GM18499 (cell line): ENCODE data around the gene SAT2.
"Not testable (repeated sequence)": the region's sequence is repeated elsewhere in the genome, so short reads cannot be mapped to it uniquely, and the experiment has no call there.

Experiments
- ATAC-seq: cut with Tn5 transposase; IDR thresholded peaks from one replicate; pipeline ENCODE4 v1.9.1; 2021; ENCODE audit warnings: moderate number of reproducible peaks; ENCODE audit not compliant: insufficient read depth, unreplicated experiment

The SAT2 gene

GRCh38 chr17:7627250-7628121, at the start of gene SAT2:
TSS of gene SAT2 (minus strand) at chr17:7627821. CDS start at chr17:7627635, 186 bp downstream.
- ATAC-seq, result no peak

GRCh38 chr17:7676533-7676932, 48.9 kb upstream of the SAT2 start:
- no peak for ATAC-seq

GRCh38 chr17:7674934-7675333, 47.3 kb upstream of the SAT2 start:
- no peak for ATAC-seq

- ATAC-seq, result no peak
These were observed 45.6 kb upstream of the SAT2 start for GRCh38 chr17:7673239-7673638.

- no peak for ATAC-seq
These were observed 40.9 kb upstream of the SAT2 start for GRCh38 chr17:7668482-7668881.

- ATAC-seq, result no peak
These were observed 40.2 kb upstream of the SAT2 start for GRCh38 chr17:7667656-7668406.

- ATAC-seq, result no peak
These were observed 29.5 kb upstream of the SAT2 start for GRCh38 chr17:7656958-7657609.

- no peak for ATAC-seq
These were observed 27.9 kb upstream of the SAT2 start for GRCh38 chr17:7655541-7655840.

- ATAC-seq, result no peak
These were observed 27.4 kb upstream of the SAT2 start for GRCh38 chr17:7654832-7655540.

GRCh38 chr17:7652388-7653356, 25.1 kb upstream of the SAT2 start:
- ATAC-seq, result no peak

- ATAC-seq, result no peak
These were observed 24.2 kb upstream of the SAT2 start for GRCh38 chr17:7651665-7652387.

- ATAC-seq, result no peak
These were observed 23.6 kb upstream of the SAT2 start for GRCh38 chr17:7651097-7651664.

- no peak for ATAC-seq
These were observed 23.0 kb upstream of the SAT2 start, which contains the start of gene ATP1B2 for GRCh38 chr17:7650509-7651096. TSS of gene ATP1B2 (plus strand) at chr17:7650926. CDS start at chr17:7651519, 593 bp downstream.

- no peak for ATAC-seq
These were observed 19.4 kb upstream of the SAT2 start for GRCh38 chr17:7647018-7647417.

GRCh38 chr17:7646457-7646856, 18.8 kb upstream of the SAT2 start:
- ATAC-seq, result no peak

GRCh38 chr17:7644775-7645174, 17.2 kb upstream of the SAT2 start:
- ATAC-seq, result no peak

- not testable (repeated sequence) for ATAC-seq
These were observed 14.0 kb upstream of the SAT2 start for GRCh38 chr17:7641635-7642034.

GRCh38 chr17:7640783-7641182, 13.2 kb upstream of the SAT2 start:
- no peak for ATAC-seq
